SIG-M5 treated with dmso at 0.1 percent for 504 hours (cell line): ENCODE measurements around the gene CNP.
A peak's percentile ranks its signal among the peaks of the same experiment; 100 is the strongest.
"Not testable (repeated sequence)": the region's sequence is repeated elsewhere in the genome, so short reads cannot be mapped to it uniquely, and the experiment has no call there.

Experiments
- DNase-seq: peaks from one replicate; lab custom pipeline; 2025; ENCODE audit not compliant: unreplicated experiment; lab: John Stamatoyannopoulos, UW

CNP gene

DNA sequence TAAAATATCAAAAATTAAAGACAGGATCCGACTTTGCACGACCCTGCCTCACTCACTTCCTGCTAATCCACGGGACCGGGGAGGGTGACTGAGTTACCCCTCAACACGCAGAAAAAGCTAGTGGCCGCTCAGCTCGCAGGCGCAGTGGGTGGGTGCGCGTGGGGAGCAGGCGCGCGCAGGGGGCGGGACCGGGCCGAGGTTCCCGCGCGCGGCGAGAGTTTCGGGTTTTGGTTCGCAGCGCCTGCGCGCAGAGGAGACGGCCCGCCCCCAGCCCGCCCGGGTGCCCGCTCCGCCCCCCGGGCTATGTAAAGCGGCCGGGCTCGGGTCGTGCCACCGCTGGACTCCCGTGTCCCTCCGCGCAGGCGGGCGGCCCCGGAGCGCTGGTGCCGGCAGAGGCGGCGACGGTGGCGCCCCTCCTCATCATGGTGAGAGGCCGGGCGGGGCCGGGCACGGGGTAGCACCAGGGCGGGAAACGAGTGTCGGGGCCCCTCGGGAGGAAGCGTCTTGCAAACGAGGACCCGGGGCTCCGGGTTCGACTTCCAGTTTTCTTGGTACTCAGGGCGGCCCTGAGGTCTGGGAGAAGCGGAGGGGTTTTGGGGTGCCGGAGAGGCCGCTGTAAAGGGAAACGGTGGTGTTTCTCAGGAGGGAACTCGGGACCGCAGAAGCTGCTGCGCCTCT, at the start of gene CNP:
Gene CNP, plus strand, starts transcription at position 333 of the 678 bp plus-strand sequence. Its CDS starts 90 bp downstream, at position 423.
- DNase-seq: peak; percentile 93

DNA sequence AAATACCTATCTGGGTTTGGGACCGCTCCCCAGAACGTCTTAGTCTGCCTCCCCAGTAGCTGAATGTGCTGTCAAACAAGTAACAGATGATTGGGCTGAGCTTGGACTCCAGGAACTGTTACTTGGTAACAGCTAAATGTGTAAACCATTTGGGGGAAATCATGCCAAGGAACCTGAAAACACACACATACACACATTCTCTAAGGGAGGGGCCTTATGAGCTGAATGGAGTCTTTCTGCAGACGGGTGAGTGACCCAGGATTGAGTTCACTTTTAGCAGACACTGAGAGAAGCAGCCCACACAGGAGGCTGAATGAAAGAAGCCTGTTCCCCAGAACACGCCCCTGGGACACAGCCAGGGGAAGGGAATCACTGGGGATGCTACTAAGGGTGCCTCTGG, 49.4 kb upstream of the CNP start:
- no peak for DNase-seq

DNA sequence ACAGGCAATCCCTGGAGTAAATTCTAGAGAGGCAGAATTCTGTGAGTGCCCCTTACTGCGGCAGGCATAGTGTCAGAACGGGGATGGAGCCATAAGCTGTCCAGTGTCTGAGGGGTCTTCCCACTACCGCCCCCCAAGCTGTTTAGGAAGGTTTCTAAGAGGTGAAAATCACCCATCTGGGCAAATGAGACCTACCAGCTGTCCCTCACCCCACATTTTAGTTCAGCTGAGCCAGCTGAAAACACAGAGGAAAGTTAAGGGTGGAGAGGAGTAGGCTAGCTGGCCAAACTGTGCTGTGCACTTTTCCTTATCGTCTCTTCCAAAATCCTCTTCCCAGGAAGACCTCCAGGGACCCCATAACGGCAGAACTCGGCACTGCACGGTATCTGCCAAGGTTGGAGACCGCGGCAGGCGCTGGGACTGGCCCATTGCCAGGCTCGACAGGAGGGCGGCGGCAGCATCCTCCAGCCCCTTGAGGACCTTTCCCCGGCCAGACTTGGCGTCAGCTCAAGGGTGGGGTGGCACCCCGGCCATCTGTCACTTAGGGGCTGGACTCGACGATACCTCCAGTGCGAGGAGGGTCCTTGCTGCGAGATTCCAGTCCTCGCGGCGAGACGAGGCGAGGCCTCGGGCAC, 48.8 kb upstream of the CNP start:
- no peak for DNase-seq

DNA sequence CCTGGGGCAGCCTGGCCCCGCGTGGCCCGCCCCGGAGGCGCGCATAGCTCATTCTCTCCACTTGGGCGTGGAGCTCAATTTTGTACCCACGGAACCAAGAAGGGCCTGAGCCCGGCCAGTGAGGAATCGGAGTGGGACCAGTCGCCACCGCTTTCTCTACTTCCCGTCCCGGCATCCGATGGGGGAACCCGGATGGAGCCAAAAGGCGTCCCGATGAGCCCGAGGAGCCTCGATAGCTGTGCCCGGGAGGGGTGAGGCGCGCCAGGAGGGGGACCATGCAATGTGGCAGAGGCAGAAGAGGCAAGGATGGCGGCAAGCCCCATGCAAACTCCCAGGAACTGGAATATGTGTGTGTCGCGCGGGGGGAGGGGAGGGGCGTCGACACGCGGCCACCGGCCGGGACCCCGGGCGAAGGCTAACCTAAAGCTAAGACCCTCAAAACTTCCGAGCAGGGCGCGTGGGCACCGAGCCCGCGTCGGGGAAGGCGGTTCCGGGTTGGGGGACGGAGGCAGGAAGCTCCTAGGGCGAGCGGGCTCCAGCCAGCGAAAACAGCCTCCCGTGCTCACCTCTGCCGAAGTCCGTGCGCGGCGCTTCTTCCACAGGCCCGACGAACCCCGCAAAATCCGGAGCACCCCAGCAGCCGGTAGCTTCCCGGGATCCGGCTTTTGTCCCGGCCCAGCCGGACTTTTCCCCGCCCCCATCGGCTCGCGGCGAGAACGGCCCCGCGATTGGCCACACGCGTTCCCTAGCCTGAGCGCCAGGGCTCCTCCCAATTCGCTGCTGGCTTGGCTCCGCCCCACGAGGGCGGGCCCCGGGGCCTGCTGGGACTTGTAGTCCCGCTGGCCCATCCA, 48.1 kb upstream of the CNP start, which contains the start of gene ACLY:
Gene ACLY, minus strand, starts transcription at position 638 of the 851 bp plus-strand sequence. CDS start 5,078 bp downstream, outside the sequence.
- peak; percentile 96 for DNase-seq

DNA sequence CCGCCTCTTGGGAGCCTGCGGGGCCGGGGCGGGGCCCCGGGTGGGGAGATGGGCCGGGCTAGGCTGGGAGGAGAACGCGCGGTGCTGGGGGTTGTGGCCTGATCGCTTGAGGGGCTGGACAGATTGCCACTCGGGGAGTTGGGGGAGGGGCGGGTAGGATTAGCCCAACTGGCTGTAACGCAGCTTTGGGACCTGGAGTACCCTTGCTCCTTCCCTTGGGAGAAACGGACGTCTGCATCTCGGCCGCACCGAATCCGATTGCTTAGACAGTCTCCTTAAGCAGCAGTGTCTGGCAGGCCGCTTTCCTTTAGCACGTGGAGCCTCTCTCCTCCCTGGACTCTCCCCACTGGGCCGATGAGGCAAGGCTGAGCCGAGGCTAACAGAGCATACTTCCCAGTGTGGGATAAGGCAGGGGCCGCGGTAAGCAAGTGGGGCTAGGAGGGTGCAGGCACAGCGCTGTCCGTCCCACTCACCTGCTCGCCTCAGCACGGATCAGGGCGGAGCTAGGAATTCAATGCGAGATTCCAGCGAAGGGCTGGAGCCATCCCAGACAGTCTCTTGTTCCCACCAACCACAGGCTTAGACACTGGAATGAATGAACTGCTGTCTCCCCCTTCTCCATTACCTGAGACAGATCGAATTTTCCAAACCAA, 47.3 kb upstream of the CNP start:
- DNase-seq: peak; percentile 44

DNA sequence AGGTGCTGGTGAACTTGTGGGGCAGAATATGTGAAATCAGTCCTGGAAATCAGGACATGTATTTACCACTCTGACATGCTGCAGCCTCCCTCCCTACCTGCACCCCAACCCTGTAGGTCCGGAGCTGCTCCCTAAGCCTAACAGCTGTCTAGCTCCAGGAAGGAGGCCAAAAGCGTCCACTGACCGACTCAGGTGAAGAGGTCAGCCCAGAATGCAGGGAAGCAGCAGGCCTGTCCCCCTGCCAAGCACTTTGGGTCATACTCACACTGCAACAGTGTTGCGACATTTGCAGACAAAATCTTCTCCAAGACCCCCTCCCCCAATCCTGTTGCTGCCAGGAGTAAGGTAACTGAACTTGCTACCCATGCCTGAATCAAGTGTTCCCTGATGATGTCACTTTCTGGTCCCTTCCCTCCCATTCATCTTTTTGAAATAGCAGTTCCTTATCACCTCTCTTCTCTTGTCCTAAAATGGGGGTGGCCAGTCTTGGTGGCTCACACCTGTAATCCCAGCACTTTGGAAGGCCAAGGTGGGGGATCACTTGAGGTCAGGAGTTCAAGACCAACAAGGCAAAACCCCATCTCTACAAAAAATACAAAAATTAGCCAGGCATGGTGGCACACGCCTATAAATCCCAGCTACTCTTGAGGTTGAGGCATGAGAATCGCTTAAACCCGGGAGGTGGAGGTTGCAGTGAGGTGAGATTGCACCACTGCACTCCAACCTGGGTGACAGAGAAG, 46.6 kb upstream of the CNP start:
- peak; percentile 40 for DNase-seq

DNA sequence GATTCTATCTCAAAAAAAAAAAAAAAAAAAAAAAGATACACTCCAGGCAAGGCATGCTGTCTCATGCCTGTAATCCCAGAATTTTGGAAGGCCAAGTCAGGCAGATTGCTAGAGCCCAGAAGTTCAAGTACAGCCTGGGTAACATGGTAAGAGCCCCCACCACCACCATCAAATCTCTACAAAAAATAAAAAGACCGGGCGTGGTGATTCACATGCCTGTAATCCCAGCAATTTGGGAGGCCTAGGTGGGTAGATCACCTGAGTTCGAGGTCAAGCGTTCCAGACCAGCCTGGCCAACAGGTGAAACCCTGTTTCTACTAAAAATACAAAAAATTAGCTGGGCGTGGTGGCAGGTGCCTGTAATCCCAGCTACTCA, 46.0 kb upstream of the CNP start:
- DNase-seq: no peak

DNA sequence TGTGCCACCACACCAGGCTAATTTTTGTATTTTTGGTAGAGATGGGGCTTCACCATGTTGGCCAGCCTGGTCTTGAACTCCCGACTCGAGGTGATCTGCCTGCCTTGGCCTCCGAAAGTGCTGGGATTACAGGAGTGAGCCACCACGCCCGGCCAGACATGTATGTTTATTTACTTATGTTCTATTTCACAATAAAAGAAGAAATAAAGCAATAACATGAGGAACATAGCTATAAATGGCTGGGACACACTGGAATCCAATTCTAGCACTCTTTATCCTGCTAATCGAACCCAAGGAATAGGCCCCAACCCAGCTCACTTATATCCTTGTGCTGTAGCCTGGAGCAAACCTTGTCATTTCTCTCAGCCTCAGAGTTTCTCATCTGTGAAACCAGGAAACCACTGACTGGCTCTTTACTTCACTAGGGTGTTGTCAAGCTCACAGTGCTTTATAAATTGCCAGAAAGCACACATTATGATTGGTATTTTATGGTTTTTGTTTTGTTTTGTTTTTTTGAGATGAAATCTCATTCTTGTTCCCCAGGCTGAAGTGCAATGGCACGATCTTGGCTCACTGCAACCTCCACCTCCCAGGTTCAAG, 40.5 kb upstream of the CNP start:
- no peak for DNase-seq

DNA sequence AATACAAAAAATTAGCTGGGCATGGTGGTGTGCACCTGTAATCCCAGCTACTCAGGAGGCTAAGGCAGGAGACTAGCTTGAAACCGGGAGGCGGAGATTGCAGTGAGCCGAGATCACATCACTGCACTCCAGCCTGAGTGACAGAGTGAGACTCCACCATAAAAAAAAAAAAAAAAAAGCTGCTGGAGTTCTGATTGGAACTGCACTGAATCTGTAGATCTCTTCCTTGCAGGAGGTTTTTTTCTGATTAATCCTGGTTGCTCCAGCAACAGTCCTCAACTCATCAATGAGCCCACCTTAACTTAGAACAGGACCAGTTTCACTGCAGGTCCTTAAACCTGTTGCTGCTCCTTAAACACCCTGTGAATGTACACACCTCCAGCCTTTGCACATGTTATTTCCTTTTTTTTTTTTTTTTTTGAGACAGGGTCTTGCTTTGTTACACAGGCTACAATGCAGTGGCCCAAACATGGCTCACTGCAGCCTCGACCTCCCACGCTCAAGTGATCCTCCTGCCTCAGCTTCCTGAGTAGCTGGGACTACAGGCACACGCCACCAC, 37.8 kb upstream of the CNP start:
- DNase-seq: no peak

DNA sequence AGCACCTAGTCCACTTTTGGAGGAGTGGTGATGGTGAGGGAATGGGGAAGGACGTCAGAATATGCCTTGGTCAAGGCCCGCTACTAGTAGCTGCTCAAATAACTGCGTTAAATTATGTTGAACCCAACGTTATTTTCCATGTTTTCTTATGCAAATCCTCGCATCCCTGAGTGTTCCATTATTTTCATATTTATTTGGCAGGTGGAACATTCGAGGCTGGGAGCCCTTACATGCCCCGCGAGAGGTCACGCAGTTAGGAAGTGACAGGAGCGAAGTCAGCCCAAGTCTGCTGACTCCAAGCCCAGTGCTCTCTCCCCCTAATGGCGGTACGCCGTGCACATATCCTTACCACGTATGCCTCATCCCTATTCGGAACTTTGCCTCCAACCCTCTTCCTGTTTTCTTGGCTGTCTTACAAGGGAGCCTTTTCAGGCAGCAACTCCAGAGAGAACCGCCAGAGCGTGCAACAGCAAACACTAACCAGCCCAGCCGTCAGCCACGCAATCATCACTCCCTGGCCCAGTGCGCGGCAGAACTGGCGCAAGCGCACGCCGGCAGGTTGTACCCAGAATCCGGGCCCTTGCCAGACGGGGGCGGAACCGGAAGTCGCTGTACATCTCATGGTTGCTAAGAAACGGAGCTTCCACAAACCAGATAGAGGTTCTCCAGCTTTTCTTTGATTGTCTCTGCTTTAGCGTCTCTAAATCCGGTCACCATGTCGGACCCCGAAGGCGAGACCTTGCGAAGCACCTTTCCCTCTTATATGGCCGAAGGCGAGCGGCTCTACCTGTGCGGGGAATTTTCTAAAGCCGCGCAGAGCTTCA, 36.4 kb upstream of the CNP start, which contains the start of gene ODAD4:
Gene ODAD4, plus strand, starts transcription at position 609 of the 824 bp plus-strand sequence. Its CDS starts 107 bp downstream, at position 716.
- DNase-seq: peak; percentile 99

DNA sequence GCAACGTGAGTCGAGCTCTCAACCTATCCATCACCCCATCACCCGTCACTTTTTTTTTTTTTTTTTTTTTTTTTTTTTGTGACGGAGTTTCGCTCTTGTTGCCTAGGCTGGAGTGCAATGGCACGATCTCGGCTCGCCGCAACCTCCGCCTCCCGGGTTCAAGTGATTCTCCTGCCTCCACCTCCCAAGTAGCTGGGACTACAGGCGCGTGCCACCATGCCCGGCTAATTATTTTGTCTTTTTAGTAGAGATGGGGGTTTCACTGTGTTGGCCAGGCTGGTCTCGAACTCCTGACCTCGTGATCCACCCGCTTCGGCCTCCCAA, 35.8 kb upstream of the CNP start:
- not testable (repeated sequence) for DNase-seq

DNA sequence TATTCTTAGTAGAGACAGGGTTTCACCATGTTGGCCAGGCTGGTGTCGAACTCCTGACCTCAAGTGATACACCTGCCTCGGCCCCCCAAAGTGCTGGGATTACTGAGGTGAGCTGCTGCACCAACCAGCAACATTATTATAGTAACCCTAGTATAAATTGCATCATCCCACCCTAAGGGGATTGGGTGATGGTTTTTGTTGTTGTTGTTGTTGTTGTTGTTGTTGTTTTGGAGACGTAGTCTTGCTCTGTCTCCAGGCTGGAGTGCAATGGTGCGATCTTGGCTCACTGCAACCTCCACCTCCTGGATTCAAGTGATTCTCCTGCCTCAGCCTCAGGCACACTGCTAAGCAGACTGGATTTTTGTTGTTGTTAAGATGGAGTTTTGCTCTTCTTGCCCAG, 34.9 kb upstream of the CNP start:
- DNase-seq: not testable (repeated sequence)

DNA sequence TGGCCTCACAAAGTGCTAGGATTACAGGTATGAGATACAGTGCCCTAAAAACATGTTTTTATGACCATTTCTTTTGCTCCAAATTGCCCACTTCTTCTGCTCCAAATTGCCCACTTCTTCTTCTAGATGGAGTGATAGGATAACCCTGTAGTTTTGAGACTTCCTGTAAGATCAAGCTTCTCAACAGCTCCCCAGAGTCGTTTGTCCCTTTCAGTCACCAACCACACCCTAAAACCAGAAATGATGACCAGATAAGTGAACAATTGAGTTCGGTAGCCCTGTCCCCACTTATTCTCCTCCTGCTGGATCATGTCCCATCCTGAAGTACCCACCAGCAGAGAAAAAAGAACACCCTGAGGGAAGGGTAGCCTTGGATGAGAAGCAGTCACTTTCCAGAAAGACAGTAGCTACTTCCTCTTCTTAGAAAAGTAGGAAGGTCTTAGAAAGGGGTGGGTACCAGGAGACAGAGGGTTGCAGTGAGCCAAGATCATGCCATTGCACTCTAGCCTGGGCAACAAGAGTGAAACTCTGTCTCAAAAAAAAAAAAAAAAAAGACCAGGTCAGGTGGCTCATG, 33.7 kb upstream of the CNP start:
- peak; percentile 92 for DNase-seq

DNA sequence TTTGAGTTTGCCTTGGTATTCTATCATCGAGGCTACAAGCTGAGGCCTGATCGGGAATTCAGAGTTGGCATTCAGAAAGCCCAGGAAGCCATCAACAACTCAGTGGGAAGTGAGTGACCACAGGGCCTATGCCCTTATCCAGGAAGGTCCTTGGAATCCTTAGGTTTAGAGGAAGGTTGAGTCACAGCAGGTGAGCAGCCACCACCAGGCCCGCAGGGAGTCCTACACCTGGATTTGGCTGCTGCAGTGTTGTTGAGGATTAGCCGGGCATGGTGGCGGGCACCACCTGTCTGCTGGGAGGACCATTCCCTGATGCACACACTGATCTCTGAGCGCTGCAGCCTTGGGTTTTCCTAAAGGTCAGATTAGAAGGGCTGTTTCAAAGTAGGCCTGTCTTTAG, 31.0 kb upstream of the CNP start:
- DNase-seq: no peak

DNA sequence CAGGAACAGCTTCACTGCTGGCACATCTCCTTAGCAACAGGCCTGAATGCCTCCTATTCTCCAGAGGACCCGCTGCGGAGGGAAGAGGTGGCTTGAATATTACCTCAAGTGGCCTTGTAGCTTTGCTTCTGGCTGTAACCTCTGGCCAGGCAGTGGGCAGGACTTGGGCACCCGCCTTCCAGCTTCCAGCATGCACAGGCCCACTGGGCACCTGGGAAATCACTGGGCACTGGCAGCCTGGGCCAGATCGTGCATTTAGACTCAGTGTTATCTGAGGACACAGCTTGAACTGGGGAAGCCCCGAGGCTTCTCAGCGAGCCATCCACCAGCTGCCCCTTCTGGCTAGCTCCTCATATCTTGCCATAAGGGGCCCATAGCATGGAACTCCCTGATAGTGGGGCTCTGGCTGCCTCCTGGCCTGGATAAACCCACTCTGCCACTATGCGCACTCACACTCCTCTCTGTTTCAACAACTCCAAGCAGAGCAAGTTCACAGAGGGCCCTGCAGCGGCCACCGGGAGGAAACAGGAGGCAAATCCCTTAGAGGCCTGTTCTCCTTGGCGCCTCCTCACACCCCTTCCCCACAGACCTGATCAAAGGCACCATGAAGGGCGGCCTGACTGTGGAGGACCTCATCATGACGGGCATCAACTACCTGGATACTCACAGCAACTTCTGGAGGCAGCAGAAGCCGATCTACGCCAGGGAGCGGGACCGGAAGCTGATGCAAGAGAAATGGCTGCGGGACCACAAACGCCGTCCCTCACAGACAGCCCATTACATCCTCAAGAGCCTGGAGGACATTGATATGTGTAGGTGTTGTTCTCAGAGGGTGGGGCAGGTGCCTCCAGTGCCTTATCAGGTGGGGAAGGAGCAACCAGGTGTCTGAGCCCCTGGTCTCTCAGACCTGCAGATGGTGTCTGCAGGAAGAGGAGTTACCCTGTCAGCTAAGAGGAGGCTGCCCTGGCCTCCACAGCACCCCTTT, 28.3 kb upstream of the CNP start:
- DNase-seq: no peak

DNA sequence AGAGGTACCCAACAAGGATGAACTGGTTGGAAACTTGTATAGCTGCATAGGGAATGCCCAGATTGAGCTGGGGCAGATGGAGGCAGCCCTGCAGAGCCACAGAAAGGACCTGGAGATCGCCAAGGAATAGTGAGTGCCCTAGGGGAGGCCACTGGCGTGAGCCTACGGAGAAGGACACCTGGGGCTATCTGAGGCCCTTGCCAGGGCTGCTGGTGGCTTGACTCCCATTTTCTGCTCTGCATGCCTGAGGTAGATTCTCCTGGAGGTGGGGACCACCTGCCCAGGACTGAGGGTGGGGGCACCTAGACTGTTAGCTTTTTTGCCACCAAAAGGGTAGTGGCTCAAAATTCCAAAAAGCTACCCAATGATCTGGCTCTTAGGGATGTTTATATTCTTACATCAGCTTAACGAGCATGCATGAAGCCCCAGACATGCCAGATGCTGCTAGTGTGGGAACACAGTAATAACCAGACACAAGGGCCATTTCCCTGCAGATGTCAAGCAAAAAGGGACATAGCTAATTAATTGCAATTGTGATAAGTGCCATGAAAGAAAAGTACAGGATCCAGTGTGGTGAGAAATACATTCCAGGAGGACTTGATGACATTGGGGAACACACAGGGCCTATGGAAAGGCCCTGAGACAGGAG, 27.4 kb upstream of the CNP start:
- DNase-seq: no peak

DNA sequence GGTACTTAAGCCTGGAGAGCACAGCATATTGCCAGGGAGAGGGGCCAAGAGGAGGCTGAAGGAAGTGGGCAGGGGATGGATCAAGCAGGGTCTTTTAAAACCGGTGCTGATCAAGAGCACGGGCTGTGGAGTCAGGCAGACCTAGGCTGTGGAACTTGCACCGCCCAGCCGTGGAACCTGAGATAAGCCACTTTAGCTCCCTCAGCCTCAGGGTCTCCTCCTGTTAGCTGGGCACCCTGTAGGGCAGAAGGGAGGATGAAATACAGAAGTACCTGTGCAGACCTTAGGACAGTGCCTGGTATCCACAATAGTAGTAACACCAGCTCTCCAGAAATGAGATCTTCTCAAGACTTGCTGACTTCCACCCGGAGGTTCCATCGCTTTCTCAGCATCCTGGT, 26.9 kb upstream of the CNP start:
- no peak for DNase-seq
